ENCODE measurements around the gene PLOD2.
A peak's percentile ranks its signal among the peaks of the same experiment; 100 is the strongest.

PLOD2 gene

DNA sequence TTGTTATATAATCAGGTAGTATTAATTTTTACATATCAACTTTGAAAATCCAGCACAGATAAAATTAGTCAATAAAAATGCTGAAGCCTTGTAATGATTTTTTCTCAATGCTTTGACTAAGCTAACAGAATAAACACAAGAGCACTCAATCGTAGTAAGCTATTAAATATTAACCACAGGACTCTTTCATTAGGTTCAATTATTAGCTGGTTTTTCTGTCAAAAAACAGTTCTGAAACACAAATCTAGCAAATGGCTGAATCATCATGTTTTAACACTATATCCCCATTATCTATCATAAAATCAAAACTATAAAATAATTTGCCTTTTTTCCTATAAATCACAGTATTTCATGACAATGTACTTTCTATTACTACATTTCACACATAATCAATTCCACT is 69.6 kb downstream of the PLOD2 start:
- Histone ChIP-seq H3K36me3 (ENCODE audit: control insufficient read depth in 1 of 2, insufficient read depth in 2 of 2, low read depth in 1 of 2, low read length in 2 of 2) (no peaks in the 10 kb centered on the region), H3K4me2 (ENCODE audit: low read length, poor library complexity, severe bottlenecking) (no peak overlapping the region), H3K4me1 (ENCODE audit: control insufficient read depth, insufficient read depth, low read depth, low read length) (no peaks in the 10 kb centered on the region), H3K27ac (ENCODE audit: low read length, poor library complexity, severe bottlenecking) (no peak overlapping the region), H3K9ac (ENCODE audit: low read length) (no peak overlapping the region), H3K4me3 (ENCODE audit: insufficient read depth in 1 of 2, low read depth in 1 of 2, low read length in 2 of 2) (no peak overlapping the region), H3K23ac (ENCODE audit: low read length in 2 of 2) (no peak overlapping the region), H3K4ac (ENCODE audit: low read depth in 1 of 2, low read length in 2 of 2) (no peak overlapping the region), H2AFZ (ENCODE audit: low read depth, low read length) (no peak overlapping the region), H3K27me3 (ENCODE audit: control insufficient read depth in 1 of 2, insufficient read depth in 1 of 2, low read length in 2 of 2) (no peaks in the 10 kb centered on the region), H2BK15ac (ENCODE audit: low read depth, poor library complexity, severe bottlenecking) (no peak overlapping the region), H2BK5ac (ENCODE audit: low read depth, low read length, poor library complexity, severe bottlenecking) (no peak overlapping the region), H4K91ac (ENCODE audit: low read length) (no peak overlapping the region), H3K9me3 (ENCODE audit: control insufficient read depth, low read length) (no peaks in the 10 kb centered on the region), H3K18ac (ENCODE audit: low read depth in 1 of 2, low read length in 2 of 2) (no peak overlapping the region), H3K14ac (ENCODE audit: low read length in 2 of 2) (no peak overlapping the region), H2BK120ac (ENCODE audit: low read depth, low read length) (no peak overlapping the region), H4K8ac (ENCODE audit: low read length) (no peak overlapping the region), H2BK12ac (ENCODE audit: low read length in 2 of 2) (no peak overlapping the region), H3K79me1 (replicated peaks; ENCODE audit: low read length, poor library complexity, severe bottlenecking) (peaks cover 2% of the 10 kb centered on the region), H2AK5ac (ENCODE audit: low read length, severe bottlenecking) (no peak overlapping the region)
- DNase-seq = no peak
- 96% methylated on average over 1 of the region's 1 CpG for WGBS

DNA sequence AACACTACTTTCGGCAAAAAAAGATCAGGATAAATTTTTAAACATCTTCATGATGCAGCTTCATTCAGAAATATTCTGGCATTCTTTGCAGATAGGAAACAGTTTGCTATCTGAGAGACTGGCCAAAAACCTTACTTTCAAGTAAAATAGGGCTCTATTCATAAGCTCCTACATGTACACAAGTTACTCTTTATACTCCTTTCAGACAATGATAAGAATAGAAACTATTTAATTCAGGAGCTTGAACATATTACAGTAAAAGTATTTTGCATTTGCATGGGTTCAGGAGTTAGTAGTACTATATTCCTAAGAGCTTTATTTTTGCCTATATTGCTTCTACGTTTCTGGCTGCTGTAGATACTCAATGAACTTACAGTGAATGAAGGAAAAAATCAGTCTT is 70.5 kb downstream of the PLOD2 start:
- H2BK5ac ChIP-seq (ENCODE audit: low read depth, low read length, poor library complexity, severe bottlenecking) = no peak overlapping the region
- no peak overlapping the region for H2AFZ ChIP-seq (ENCODE audit: low read depth, low read length)
- no peak overlapping the region for H4K91ac ChIP-seq (ENCODE audit: low read length)
- no peak overlapping the region for H2BK120ac ChIP-seq (ENCODE audit: low read depth, low read length)
- WGBS = 100% methylated on average over 1 of the region's 2 CpGs
- H3K27me3 ChIP-seq (ENCODE audit: control insufficient read depth in 1 of 2, insufficient read depth in 1 of 2, low read length in 2 of 2) = no peaks in the 10 kb centered on the region
- H3K9ac ChIP-seq (ENCODE audit: low read length) = peak overlapping the region; percentile 34
- no peak overlapping the region for H2AK5ac ChIP-seq (ENCODE audit: low read length, severe bottlenecking)
- no peak overlapping the region for H3K14ac ChIP-seq (ENCODE audit: low read length in 2 of 2)
- no peak for DNase-seq
- H2BK15ac ChIP-seq (ENCODE audit: low read depth, poor library complexity, severe bottlenecking) = no peak overlapping the region
- H3K9me3 ChIP-seq (ENCODE audit: control insufficient read depth, low read length) = no peaks in the 10 kb centered on the region
- no peaks in the 10 kb centered on the region for H3K36me3 ChIP-seq (ENCODE audit: control insufficient read depth in 1 of 2, insufficient read depth in 2 of 2, low read depth in 1 of 2, low read length in 2 of 2)
- no peak overlapping the region for H3K18ac ChIP-seq (ENCODE audit: low read depth in 1 of 2, low read length in 2 of 2)
- H3K4ac ChIP-seq (ENCODE audit: low read depth in 1 of 2, low read length in 2 of 2) = no peak overlapping the region
- no peak overlapping the region for H3K27ac ChIP-seq (ENCODE audit: low read length, poor library complexity, severe bottlenecking)
- H3K4me3 ChIP-seq (ENCODE audit: insufficient read depth in 1 of 2, low read depth in 1 of 2, low read length in 2 of 2) = no peak overlapping the region
- no peak overlapping the region for H4K8ac ChIP-seq (ENCODE audit: low read length)
- no peaks in the 10 kb centered on the region for H3K4me1 ChIP-seq (ENCODE audit: control insufficient read depth, insufficient read depth, low read depth, low read length)
- H3K4me2 ChIP-seq (ENCODE audit: low read length, poor library complexity, severe bottlenecking) = no peak overlapping the region
- H3K23ac ChIP-seq (ENCODE audit: low read length in 2 of 2) = no peak overlapping the region
- peaks cover 2% of the 10 kb centered on the region for H3K79me1 ChIP-seq (replicated peaks; ENCODE audit: low read length, poor library complexity, severe bottlenecking)
- H2BK12ac ChIP-seq (ENCODE audit: low read length in 2 of 2) = no peak overlapping the region

DNA sequence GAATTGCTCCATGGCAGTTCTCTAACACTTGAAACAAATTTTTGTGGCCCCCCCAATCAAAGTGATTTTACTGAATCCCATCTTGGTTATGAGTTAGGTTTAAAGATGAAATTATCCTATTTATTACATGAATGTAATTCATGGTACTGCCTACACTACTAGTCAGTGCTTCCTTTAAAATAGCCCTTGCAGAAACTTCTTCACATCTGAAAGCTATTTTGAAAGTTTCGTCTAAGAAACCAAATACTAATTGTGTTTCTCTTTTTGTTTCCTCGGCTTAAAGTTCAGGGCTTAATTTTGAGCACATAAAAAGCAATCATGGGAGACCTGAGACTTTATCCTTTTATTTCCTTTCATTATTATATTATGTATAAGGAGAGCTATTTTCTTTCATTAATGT is 72.1 kb downstream of the PLOD2 start:
- Histone ChIP-seq H3K18ac (ENCODE audit: low read depth in 1 of 2, low read length in 2 of 2) (no peak overlapping the region), H3K4me1 (ENCODE audit: control insufficient read depth, insufficient read depth, low read depth, low read length) (no peaks in the 10 kb centered on the region), H3K36me3 (ENCODE audit: control insufficient read depth in 1 of 2, insufficient read depth in 2 of 2, low read depth in 1 of 2, low read length in 2 of 2) (no peaks in the 10 kb centered on the region), H3K4ac (ENCODE audit: low read depth in 1 of 2, low read length in 2 of 2) (no peak overlapping the region), H3K9me3 (ENCODE audit: control insufficient read depth, low read length) (no peaks in the 10 kb centered on the region), H3K4me2 (ENCODE audit: low read length, poor library complexity, severe bottlenecking) (no peak overlapping the region), H3K4me3 (ENCODE audit: insufficient read depth in 1 of 2, low read depth in 1 of 2, low read length in 2 of 2) (no peak overlapping the region), H2BK5ac (ENCODE audit: low read depth, low read length, poor library complexity, severe bottlenecking) (no peak overlapping the region), H4K8ac (ENCODE audit: low read length) (no peak overlapping the region), H3K79me1 (replicated peaks; ENCODE audit: low read length, poor library complexity, severe bottlenecking) (peaks cover 1% of the 10 kb centered on the region), H2BK120ac (ENCODE audit: low read depth, low read length) (no peak overlapping the region), H3K9ac (ENCODE audit: low read length) (no peak overlapping the region), H2BK12ac (ENCODE audit: low read length in 2 of 2) (no peak overlapping the region), H3K27me3 (ENCODE audit: control insufficient read depth in 1 of 2, insufficient read depth in 1 of 2, low read length in 2 of 2) (no peaks in the 10 kb centered on the region), H3K14ac (ENCODE audit: low read length in 2 of 2) (no peak overlapping the region), H2BK15ac (ENCODE audit: low read depth, poor library complexity, severe bottlenecking) (no peak overlapping the region), H4K91ac (ENCODE audit: low read length) (no peak overlapping the region), H2AFZ (ENCODE audit: low read depth, low read length) (no peak overlapping the region), H2AK5ac (ENCODE audit: low read length, severe bottlenecking) (no peak overlapping the region), H3K27ac (ENCODE audit: low read length, poor library complexity, severe bottlenecking) (no peak overlapping the region), H3K23ac (ENCODE audit: low read length in 2 of 2) (no peak overlapping the region)
- DNase-seq = no peak
- WGBS = 95% methylated on average over 1 of the region's 2 CpGs

DNA sequence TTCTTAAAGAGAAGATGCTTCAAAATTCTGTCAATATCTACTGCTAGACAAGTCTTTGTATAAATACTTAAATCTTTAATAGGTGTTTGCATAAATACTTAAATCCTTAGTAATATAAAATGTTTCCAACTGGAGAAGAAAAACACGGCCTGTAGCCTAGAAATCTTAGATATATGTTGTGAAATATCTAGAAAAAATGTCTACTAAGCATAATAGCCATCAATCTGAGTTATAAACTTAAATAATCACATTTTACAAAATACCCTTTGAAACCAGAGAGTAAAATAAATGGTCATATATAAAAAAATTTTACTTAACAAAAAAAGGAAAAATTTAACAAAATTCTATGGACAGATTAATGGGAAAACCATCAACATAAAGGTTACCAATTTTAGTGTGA is 73.9 kb downstream of the PLOD2 start:
- DNase-seq = no peak
- Histone ChIP-seq H3K18ac (ENCODE audit: low read depth in 1 of 2, low read length in 2 of 2) (no peak overlapping the region), H3K9me3 (ENCODE audit: control insufficient read depth, low read length) (no peaks in the 10 kb centered on the region), H3K27me3 (ENCODE audit: control insufficient read depth in 1 of 2, insufficient read depth in 1 of 2, low read length in 2 of 2) (no peaks in the 10 kb centered on the region), H2AFZ (ENCODE audit: low read depth, low read length) (no peak overlapping the region), H3K27ac (ENCODE audit: low read length, poor library complexity, severe bottlenecking) (no peak overlapping the region), H4K8ac (ENCODE audit: low read length) (no peak overlapping the region), H3K4me2 (ENCODE audit: low read length, poor library complexity, severe bottlenecking) (no peak overlapping the region), H2BK120ac (ENCODE audit: low read depth, low read length) (no peak overlapping the region), H3K9ac (ENCODE audit: low read length) (no peak overlapping the region), H2BK5ac (ENCODE audit: low read depth, low read length, poor library complexity, severe bottlenecking) (no peak overlapping the region), H2AK5ac (ENCODE audit: low read length, severe bottlenecking) (no peak overlapping the region), H3K23ac (ENCODE audit: low read length in 2 of 2) (no peak overlapping the region), H2BK12ac (ENCODE audit: low read length in 2 of 2) (no peak overlapping the region), H3K4me3 (ENCODE audit: insufficient read depth in 1 of 2, low read depth in 1 of 2, low read length in 2 of 2) (no peak overlapping the region), H3K79me1 (replicated peaks; ENCODE audit: low read length, poor library complexity, severe bottlenecking) (no peaks in the 10 kb centered on the region), H3K4me1 (ENCODE audit: control insufficient read depth, insufficient read depth, low read depth, low read length) (no peaks in the 10 kb centered on the region), H2BK15ac (ENCODE audit: low read depth, poor library complexity, severe bottlenecking) (no peak overlapping the region), H3K4ac (ENCODE audit: low read depth in 1 of 2, low read length in 2 of 2) (no peak overlapping the region), H3K14ac (ENCODE audit: low read length in 2 of 2) (no peak overlapping the region), H4K91ac (ENCODE audit: low read length) (no peak overlapping the region), H3K36me3 (ENCODE audit: control insufficient read depth in 1 of 2, insufficient read depth in 2 of 2, low read depth in 1 of 2, low read length in 2 of 2) (no peaks in the 10 kb centered on the region)
- no CpG with 5 or more reads among the region's 1 CpG for WGBS

Data from mesenchymal stem cell (in vitro differentiated cells and primary cell).